Progenitor cell of endocrine pancreas (in vitro differentiated cells): ENCODE measurements around the gene SLC25A17. TPM values are rescaled to one million over a fixed set of nuclear protein-coding genes. Genes with fewer than 3 reads are reported as not detected.
"Not testable (repeated sequence)": the region's sequence is repeated elsewhere in the genome, so short reads cannot be mapped to it uniquely, and the experiment has no call there.

Source experiments
- DNase-seq: peaks from one replicate; pipeline ENCODE4 v3.0.0; 2021; ENCODE audit warnings: low spot score; ENCODE audit not compliant: unreplicated experiment
- H3K27ac Mint-ChIP-seq: 2 replicates; pipeline ENCODE4 v1.8.0; 2021; ENCODE audit warnings: mild to moderate bottlenecking, moderate library complexity, mixed read lengths
- H3K27me3 Mint-ChIP-seq: 2 replicates; pipeline ENCODE4 v1.8.0; 2021; ENCODE audit warnings: mixed read lengths
- H3K36me3 Mint-ChIP-seq: 2 replicates; pipeline ENCODE4 v1.8.0; 2022; ENCODE audit warnings: mixed read lengths; ENCODE audit not compliant: insufficient read depth
- H3K4me1 Mint-ChIP-seq: 2 replicates; pipeline ENCODE4 v1.8.0; 2021; ENCODE audit warnings: low read depth, mixed read lengths
- H3K4me3 Mint-ChIP-seq: 2 replicates; pipeline ENCODE4 v1.8.0; 2021; ENCODE audit warnings: low read depth, mild to moderate bottlenecking, moderate library complexity, mixed read lengths
- H3K9me3 Mint-ChIP-seq: 2 replicates; pipeline ENCODE4 v1.8.0; 2021; ENCODE audit warnings: low read depth, mixed read lengths
- total RNA-seq: library from RNA; stranded (reverse); gene quantifications from 2 replicates; pipeline ENCODE4 v1.2.1, GENCODE V29; 2021
- TF ChIP-seq, protein P1 (sequence below): fragments of 200-600 bp; sonication (generic); IDR thresholded peaks from one replicate; pipeline ENCODE4 v1.5.0; 2021; ENCODE audit warnings: antibody characterized with exemption, mild to moderate bottlenecking; ENCODE audit not compliant: unreplicated experiment

SLC25A17 gene
- total RNA-seq, 1 donor from 2014 or later, result 16.7 TPM

GRCh38 chr22:40766956-40767355 is 52.2 kb downstream of the SLC25A17 start:
- no peaks in the 10 kb centered on the region for H3K27me3 Mint-ChIP-seq
- no peaks in the 10 kb centered on the region for H3K9me3 Mint-ChIP-seq
- H3K4me3 Mint-ChIP-seq, result no peak overlapping the region
- peaks cover 8% of the 10 kb centered on the region for H3K36me3 Mint-ChIP-seq
- TF ChIP-seq, protein P1, sequence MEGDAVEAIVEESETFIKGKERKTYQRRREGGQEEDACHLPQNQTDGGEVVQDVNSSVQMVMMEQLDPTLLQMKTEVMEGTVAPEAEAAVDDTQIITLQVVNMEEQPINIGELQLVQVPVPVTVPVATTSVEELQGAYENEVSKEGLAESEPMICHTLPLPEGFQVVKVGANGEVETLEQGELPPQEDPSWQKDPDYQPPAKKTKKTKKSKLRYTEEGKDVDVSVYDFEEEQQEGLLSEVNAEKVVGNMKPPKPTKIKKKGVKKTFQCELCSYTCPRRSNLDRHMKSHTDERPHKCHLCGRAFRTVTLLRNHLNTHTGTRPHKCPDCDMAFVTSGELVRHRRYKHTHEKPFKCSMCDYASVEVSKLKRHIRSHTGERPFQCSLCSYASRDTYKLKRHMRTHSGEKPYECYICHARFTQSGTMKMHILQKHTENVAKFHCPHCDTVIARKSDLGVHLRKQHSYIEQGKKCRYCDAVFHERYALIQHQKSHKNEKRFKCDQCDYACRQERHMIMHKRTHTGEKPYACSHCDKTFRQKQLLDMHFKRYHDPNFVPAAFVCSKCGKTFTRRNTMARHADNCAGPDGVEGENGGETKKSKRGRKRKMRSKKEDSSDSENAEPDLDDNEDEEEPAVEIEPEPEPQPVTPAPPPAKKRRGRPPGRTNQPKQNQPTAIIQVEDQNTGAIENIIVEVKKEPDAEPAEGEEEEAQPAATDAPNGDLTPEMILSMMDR, result no peak
- no peak overlapping the region for H3K27ac Mint-ChIP-seq
- DNase-seq, result no peak
- no peaks in the 10 kb centered on the region for H3K4me1 Mint-ChIP-seq

GRCh38 chr22:40764763-40765441 is 54.2 kb downstream of the SLC25A17 start:
- H3K9me3 Mint-ChIP-seq, result no peaks in the 10 kb centered on the region
- no peak overlapping the region for H3K27ac Mint-ChIP-seq
- no peaks in the 10 kb centered on the region for H3K4me1 Mint-ChIP-seq
- H3K4me3 Mint-ChIP-seq, result no peak overlapping the region
- TF ChIP-seq, protein P1, result no peak
- no peaks in the 10 kb centered on the region for H3K27me3 Mint-ChIP-seq
- no peak for DNase-seq
- peaks cover 3% of the 10 kb centered on the region for H3K36me3 Mint-ChIP-seq

DNA sequence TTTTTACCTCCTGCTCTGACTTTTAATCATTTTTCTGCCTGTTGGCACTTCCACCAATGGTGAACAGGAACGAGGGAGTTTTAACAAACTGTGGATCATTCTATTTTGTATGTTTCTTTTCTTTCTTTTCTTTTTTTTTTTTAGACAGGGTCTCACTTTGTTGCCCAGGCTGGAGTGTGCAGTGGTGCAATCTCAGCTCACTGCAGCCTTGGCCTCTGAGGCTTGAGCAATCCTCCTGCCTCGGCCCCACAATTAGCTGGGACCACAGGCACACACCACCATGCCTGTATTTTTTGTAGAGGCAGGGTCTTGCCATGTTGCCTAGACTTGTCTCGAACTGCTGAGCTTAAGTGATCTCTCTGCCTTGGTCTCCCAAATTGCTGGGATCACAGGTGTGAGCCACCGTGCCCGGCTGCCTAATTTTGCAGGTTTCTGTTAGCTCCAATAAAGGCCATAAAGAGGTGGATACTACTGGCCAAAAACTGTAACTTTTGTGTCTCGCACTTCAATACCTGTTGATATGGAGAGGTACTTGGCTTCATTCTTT is 59.8 kb downstream of the SLC25A17 start:
- H3K9me3 Mint-ChIP-seq, result no peaks in the 10 kb centered on the region
- H3K27ac Mint-ChIP-seq, result no peak overlapping the region
- H3K4me1 Mint-ChIP-seq, result no peaks in the 10 kb centered on the region
- H3K36me3 Mint-ChIP-seq, result no peaks in the 10 kb centered on the region
- TF ChIP-seq, protein P1, result no peak
- H3K27me3 Mint-ChIP-seq, result no peaks in the 10 kb centered on the region
- no peak overlapping the region for H3K4me3 Mint-ChIP-seq
- DNase-seq, result no peak

- H3K9me3 Mint-ChIP-seq, H3K27me3 Mint-ChIP-seq, H3K36me3 Mint-ChIP-seq, H3K4me1 Mint-ChIP-seq, DNase-seq, H3K4me3 Mint-ChIP-seq, H3K27ac Mint-ChIP-seq: not testable (repeated sequence)
Observed at GRCh38 chr22:40758851-40759250, 60.3 kb downstream of the SLC25A17 start.

GRCh38 chr22:40758390-40758789 is 60.8 kb downstream of the SLC25A17 start:
- H3K4me3 Mint-ChIP-seq, result no peak overlapping the region
- H3K4me1 Mint-ChIP-seq, result no peaks in the 10 kb centered on the region
- TF ChIP-seq, protein P1, result no peak
- no peaks in the 10 kb centered on the region for H3K9me3 Mint-ChIP-seq
- no peak for DNase-seq
- H3K27me3 Mint-ChIP-seq, result no peaks in the 10 kb centered on the region
- no peak overlapping the region for H3K27ac Mint-ChIP-seq
- no peaks in the 10 kb centered on the region for H3K36me3 Mint-ChIP-seq

DNA sequence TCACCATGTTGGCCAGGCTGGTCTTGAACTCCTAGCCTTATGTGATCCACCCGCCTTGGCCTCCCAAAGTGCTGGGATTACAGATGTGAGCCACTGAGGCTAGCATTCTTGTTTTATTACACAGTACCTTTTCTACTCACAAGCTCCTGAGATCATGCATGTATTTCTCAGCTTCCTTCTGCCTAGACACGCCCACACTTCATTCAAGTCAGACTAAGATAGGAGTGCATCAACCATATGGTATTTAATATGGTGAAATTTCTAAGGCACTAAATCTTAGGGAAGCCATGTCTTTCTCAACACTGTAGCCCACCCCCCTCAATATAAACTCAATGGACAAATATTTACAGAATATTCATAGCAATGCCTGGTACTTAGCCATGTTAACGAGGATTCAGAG is 62.1 kb downstream of the SLC25A17 start:
- TF ChIP-seq, protein P1, result no peak
- Mint-ChIP-seq H3K9me3 (no peaks in the 10 kb centered on the region), H3K36me3 (no peaks in the 10 kb centered on the region), H3K27me3 (no peaks in the 10 kb centered on the region), H3K4me1 (no peaks in the 10 kb centered on the region), H3K27ac (no peak overlapping the region), H3K4me3 (no peak overlapping the region)
- no peak for DNase-seq
